Measurements from ENCODE around the gene P2RX1. TPM values are rescaled to one million over a fixed set of nuclear protein-coding genes. Genes with fewer than 3 reads are reported as not detected.
A peak's percentile ranks its signal among the peaks of the same experiment; 100 is the strongest.

Gene P2RX1
- polyA plus RNA-seq, 2 of the 4 experiments (the other 2 are of a cell fraction), result 0.05 to 0.13 TPM

GRCh38 chr17:3909257-3909656 lies 7.0 kb downstream of the P2RX1 start:
- 90% methylated on average over 12 of the region's 12 CpGs for WGBS (ENCODE audit: missing lambda C conversion rate)
- TF ChIP-seq ESRRA (IDR thresholded peaks at IDR 0.05; ENCODE audit: borderline replicate concordance, low read length) (no peak), FOXS1 (CRISPR knock-in tag; IDR thresholded peaks at IDR 0.05) (no peak), NR3C1 (IDR thresholded peaks at IDR 0.05) (no peak), EP300 (IDR thresholded peaks at IDR 0.05) (no peak), RAD21 (conservative IDR thresholded peaks at IDR 0.05 in 1 of 2, IDR thresholded peaks at IDR 0.05 in 1 of 2) (no peak), HEYL (CRISPR knock-in tag; IDR thresholded peaks at IDR 0.05) (no peak), RARB (CRISPR knock-in tag; IDR thresholded peaks at IDR 0.05) (no peak), FOSL2 (IDR thresholded peaks at IDR 0.05) (no peak), FOSL2 (CRISPR knock-in tag; IDR thresholded peaks at IDR 0.05) (no peak), RFX5 (IDR thresholded peaks at IDR 0.05) (no peak), BCL3 (IDR thresholded peaks at IDR 0.05) (no peak)
- ChIA-PET CTCF (interaction anchor here (1.0 to 6.7 kb wide), 4 partner anchors 16 to 166 kb away, joined by 3 to 59 read pairs (median 8); partner anchors contain the start of genes CAMKK1 and NCBP3), POLR2A (no interaction called here)
- 0 out of 3 replicates have a peak, but pooled peaks cover 4% of the 10 kb centered on the region for H3K4me1 ChIP-seq
- no peak overlapping the region for H3K4me3 ChIP-seq
- no peak overlapping the region for H3K27ac ChIP-seq
- ATAC-seq (no peak), DNase-seq (ENCODE audit: low read depth in 1 of 2, low spot score in 1 of 2) (no peak), FAIRE-seq (no peak)
- no peaks in the 10 kb centered on the region for H3K9me3 ChIP-seq
- H3K4me2 ChIP-seq, result no peak overlapping the region

GRCh38 chr17:3907483-3908216 lies 8.6 kb downstream of the P2RX1 start:
- Histone ChIP-seq H3K27ac (no peak overlapping the region), H3K4me1 (no peaks in the 10 kb centered on the region), H3K4me2 (no peak overlapping the region), H3K4me3 (no peak overlapping the region), H3K9me3 (no peaks in the 10 kb centered on the region)
- CTCF ChIA-PET, result interaction anchor here (0.5 to 16.6 kb wide), 25 partner anchors 9 to 173 kb away, joined by 3 to 256 read pairs (median 6); partner anchors contain the start of genes CAMKK1, NCBP3 and P2RX1
- no peak for TF ChIP-seq ZFP36 (IDR thresholded peaks at IDR 0.05; ENCODE audit: borderline replicate concordance, partially characterized antibody)
- TF ChIP-seq CTCF (IDR thresholded peaks at IDR 0.05), result peak; percentile 52
- peak; percentile 56 for TF ChIP-seq SMC3 (IDR thresholded peaks at IDR 0.05)
- peak; percentile 72 to 83 for TF ChIP-seq RAD21 (conservative IDR thresholded peaks at IDR 0.05 in 1 of 2, IDR thresholded peaks at IDR 0.05 in 1 of 2)
- POLR2A ChIA-PET, result no interaction called here
- ATAC-seq (peak; percentile 37 to 48; a peak in 4 of 6 replicates), FAIRE-seq (no peak), DNase-seq (ENCODE audit: low read depth in 1 of 2, low spot score in 1 of 2) (peak in 1 of 2 experiments; percentile 40)
- 65% methylated on average over 11 of the region's 11 CpGs for WGBS (ENCODE audit: missing lambda C conversion rate)

- no peak for TF ChIP-seq SMC3 (IDR thresholded peaks at IDR 0.05)
- no peak for TF ChIP-seq HEYL (CRISPR knock-in tag; IDR thresholded peaks at IDR 0.05)
- TF ChIP-seq ESRRA (IDR thresholded peaks at IDR 0.05; ENCODE audit: borderline replicate concordance, low read length), result no peak
- TF ChIP-seq CHD4 (IDR thresholded peaks at IDR 0.05; ENCODE audit: borderline replicate concordance), result no peak
- no peak for TF ChIP-seq PBX3 (IDR thresholded peaks at IDR 0.05)
- no peak for TF ChIP-seq ZNF302 (CRISPR knock-in tag; IDR thresholded peaks at IDR 0.05)
- no peak for TF ChIP-seq TFCP2L1 (CRISPR knock-in tag; IDR thresholded peaks at IDR 0.05)
- TF ChIP-seq EP300 (IDR thresholded peaks at IDR 0.05), result no peak
- TF ChIP-seq EHF (CRISPR knock-in tag; IDR thresholded peaks at IDR 0.05), result no peak
- TF ChIP-seq FOXS1 (CRISPR knock-in tag; IDR thresholded peaks at IDR 0.05), result no peak
- TF ChIP-seq ZFP36 (IDR thresholded peaks at IDR 0.05; ENCODE audit: borderline replicate concordance, partially characterized antibody), result no peak
- TF ChIP-seq PHF8 (IDR thresholded peaks at IDR 0.05; ENCODE audit: borderline replicate concordance, low read depth), result no peak
- TF ChIP-seq MYC (IDR thresholded peaks at IDR 0.05; ENCODE audit: borderline replicate concordance, low read length), result no peak
- no peak for TF ChIP-seq CEBPB (IDR thresholded peaks at IDR 0.05)
- TF ChIP-seq BHLHE40 (IDR thresholded peaks at IDR 0.05; ENCODE audit: low read depth, low read length), result no peak
- TF ChIP-seq USF2 (IDR thresholded peaks at IDR 0.05), result no peak
- CTCF ChIA-PET, result interaction anchor here (0.8 to 16.6 kb wide), 18 partner anchors 10 to 172 kb away, joined by 3 to 256 read pairs (median 10); partner anchors contain the start of genes CAMKK1, NCBP3 and P2RX1
- DNase-seq (ENCODE audit: low read depth in 1 of 2, low spot score in 1 of 2), result no peak
- 74% methylated on average over 4 of the region's 4 CpGs for WGBS (ENCODE audit: missing lambda C conversion rate)
- no peaks in the 10 kb centered on the region for H3K4me1 ChIP-seq
- no peak for FAIRE-seq
- no peaks in the 10 kb centered on the region for H3K9me3 ChIP-seq
- H3K4me2 ChIP-seq, result no peak overlapping the region
- no peak overlapping the region for H3K4me3 ChIP-seq
- H3K27ac ChIP-seq, result no peak overlapping the region
- POLR2A ChIA-PET, result no interaction called here
- ATAC-seq, result no peak
These were observed 9.4 kb downstream of the P2RX1 start for GRCh38 chr17:3906881-3907280.
